Stimulated activated CD4-positive, alpha-beta T cell treated with anti-CD3 and anti-CD28 coated beads, Interleukin-4, amount 100 ng/mL, for 1 hour (primary cell): ENCODE results near the gene FAM234B.
"Not testable (repeated sequence)": the region's sequence is repeated elsewhere in the genome, so short reads cannot be mapped to it uniquely, and the experiment has no call there.

Experiments used
- DNase-seq: peaks from one replicate; pipeline ENCODE4 v3.0.0-alpha.2; 2020

The FAM234B gene

GRCh38 chr12:13061377-13061776 lies 17.2 kb downstream of the FAM234B start:
- DNase-seq = no peak

- DNase-seq = no peak
Measured at GRCh38 chr12:13062669-13063068, 18.5 kb downstream of the FAM234B start.

- DNase-seq = no peak
Measured at GRCh38 chr12:13066014-13066413, 21.8 kb downstream of the FAM234B start.

GRCh38 chr12:13066459-13066858 lies 22.3 kb downstream of the FAM234B start:
- no peak for DNase-seq

GRCh38 chr12:13067322-13067721 lies 23.1 kb downstream of the FAM234B start:
- DNase-seq = no peak

- DNase-seq = no peak
Measured at GRCh38 chr12:13069380-13069779, 25.2 kb downstream of the FAM234B start.

GRCh38 chr12:13071305-13072280 lies 27.4 kb downstream of the FAM234B start:
- DNase-seq = no peak

GRCh38 chr12:13073173-13073572 lies 29.0 kb downstream of the FAM234B start:
- DNase-seq = no peak

GRCh38 chr12:13074396-13075117 lies 30.4 kb downstream of the FAM234B start:
- DNase-seq = no peak

- DNase-seq = no peak
Measured at GRCh38 chr12:13075118-13075480, 30.9 kb downstream of the FAM234B start.

- no peak for DNase-seq
Measured at GRCh38 chr12:13075786-13076570, 31.8 kb downstream of the FAM234B start.

- DNase-seq = no peak
Measured at GRCh38 chr12:13079440-13079906, 35.3 kb downstream of the FAM234B start.

GRCh38 chr12:13080266-13080665 lies 36.1 kb downstream of the FAM234B start:
- no peak for DNase-seq

GRCh38 chr12:13082861-13083260 lies 38.7 kb downstream of the FAM234B start:
- DNase-seq = no peak

GRCh38 chr12:13083638-13084037 lies 39.5 kb downstream of the FAM234B start:
- DNase-seq = not testable (repeated sequence)

- no peak for DNase-seq
Measured at GRCh38 chr12:13084898-13085640, 40.9 kb downstream of the FAM234B start.

GRCh38 chr12:13085968-13086686 lies 41.9 kb downstream of the FAM234B start:
- no peak for DNase-seq

GRCh38 chr12:13087766-13088165 lies 43.6 kb downstream of the FAM234B start:
- no peak for DNase-seq

- no peak for DNase-seq
Measured at GRCh38 chr12:13088496-13088895, 44.3 kb downstream of the FAM234B start.

GRCh38 chr12:13090054-13090453 lies 45.9 kb downstream of the FAM234B start:
- no peak for DNase-seq

GRCh38 chr12:13091832-13092231 lies 47.7 kb downstream of the FAM234B start:
- no peak for DNase-seq
